Measurements from ENCODE around the gene KDM6A.

DNA sequence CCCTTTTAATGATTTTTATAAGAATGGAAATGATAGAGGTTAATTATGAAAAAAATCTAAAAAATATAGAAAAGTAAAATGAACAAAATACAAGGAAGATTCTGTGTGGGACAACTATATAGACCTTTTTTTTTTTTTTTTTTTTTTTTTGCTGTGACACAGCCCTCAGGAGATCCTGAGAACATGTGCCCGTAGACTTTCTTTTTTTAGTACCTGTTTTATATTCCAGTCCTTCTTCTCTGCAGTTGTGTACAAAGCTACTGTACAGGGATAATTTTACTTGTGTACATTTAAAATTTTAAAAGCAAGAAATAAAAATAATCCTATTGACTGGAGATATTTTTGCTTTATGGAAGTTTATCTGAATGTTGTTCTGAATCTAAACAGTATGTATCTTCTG, 85.5 kb downstream of the KDM6A start:
- TF ChIP-seq, protein P1, sequence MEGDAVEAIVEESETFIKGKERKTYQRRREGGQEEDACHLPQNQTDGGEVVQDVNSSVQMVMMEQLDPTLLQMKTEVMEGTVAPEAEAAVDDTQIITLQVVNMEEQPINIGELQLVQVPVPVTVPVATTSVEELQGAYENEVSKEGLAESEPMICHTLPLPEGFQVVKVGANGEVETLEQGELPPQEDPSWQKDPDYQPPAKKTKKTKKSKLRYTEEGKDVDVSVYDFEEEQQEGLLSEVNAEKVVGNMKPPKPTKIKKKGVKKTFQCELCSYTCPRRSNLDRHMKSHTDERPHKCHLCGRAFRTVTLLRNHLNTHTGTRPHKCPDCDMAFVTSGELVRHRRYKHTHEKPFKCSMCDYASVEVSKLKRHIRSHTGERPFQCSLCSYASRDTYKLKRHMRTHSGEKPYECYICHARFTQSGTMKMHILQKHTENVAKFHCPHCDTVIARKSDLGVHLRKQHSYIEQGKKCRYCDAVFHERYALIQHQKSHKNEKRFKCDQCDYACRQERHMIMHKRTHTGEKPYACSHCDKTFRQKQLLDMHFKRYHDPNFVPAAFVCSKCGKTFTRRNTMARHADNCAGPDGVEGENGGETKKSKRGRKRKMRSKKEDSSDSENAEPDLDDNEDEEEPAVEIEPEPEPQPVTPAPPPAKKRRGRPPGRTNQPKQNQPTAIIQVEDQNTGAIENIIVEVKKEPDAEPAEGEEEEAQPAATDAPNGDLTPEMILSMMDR (IDR thresholded peaks at IDR 0.05) = no peak
- TF ChIP-seq POLR2A (IDR thresholded peaks at IDR 0.05) = no peak

Measured in thyroid gland (tissue), 4 donors.